Fibroblast of mammary gland (primary cell): Measurements from ENCODE around the gene CYP2S1.

ENCODE experiments used
- DNase-seq: peaks from one replicate; pipeline ENCODE4 v3.0.0-alpha.2; 2010; ENCODE audit warnings: low read depth
- H3K4me3 ChIP-seq: 2 replicates; pipeline ENCODE4 v1.5.1; 2011; ENCODE audit warnings: low read depth, mild to moderate bottlenecking, low read length, moderate library complexity; ENCODE audit not compliant: control insufficient read depth
- CTCF ChIP-seq: conservative IDR thresholded peaks from 2 replicates; pipeline ENCODE4 v1.5.1; 2011; ENCODE audit warnings: low read depth, low read length, inconsistent platforms; ENCODE audit not compliant: control insufficient read depth, insufficient read depth

Gene CYP2S1

GRCh38 chr19:41248895-41249294, 55.9 kb downstream of the CYP2S1 start:
- H3K4me3 ChIP-seq, result no peak overlapping the region
- TF ChIP-seq CTCF, result no peak
- no peak for DNase-seq

- no peak for TF ChIP-seq CTCF
- H3K4me3 ChIP-seq, result no peak overlapping the region
- no peak for DNase-seq
Measured at GRCh38 chr19:41249707-41250423, 56.8 kb downstream of the CYP2S1 start.

GRCh38 chr19:41253660-41254059, 60.6 kb downstream of the CYP2S1 start:
- DNase-seq, result no peak
- no peak overlapping the region for H3K4me3 ChIP-seq
- no peak for TF ChIP-seq CTCF

GRCh38 chr19:41255171-41255570, 62.2 kb downstream of the CYP2S1 start:
- no peak for DNase-seq
- no peak for TF ChIP-seq CTCF
- H3K4me3 ChIP-seq, result no peak overlapping the region
